NCI-H526 (cell line): ENCODE data around the gene GRIK5.
"Not testable (repeated sequence)": the region's sequence is repeated elsewhere in the genome, so short reads cannot be mapped to it uniquely, and the experiment has no call there.

Source experiments
- DNase-seq, 2 experiments: peaks; one replicate each; lab custom pipeline; 2025; lab: John Stamatoyannopoulos, UW

Gene GRIK5

GRCh38 chr19:42051166-42052115, 18.6 kb downstream of the GRIK5 start:
- DNase-seq: no peak

GRCh38 chr19:42048992-42049391, 21.0 kb downstream of the GRIK5 start:
- peak; percentile 28 to 65 for DNase-seq

- no peak for DNase-seq
These were observed 24.4 kb downstream of the GRIK5 start for GRCh38 chr19:42045575-42045974.

- DNase-seq: no peak
These were observed 27.4 kb downstream of the GRIK5 start for GRCh38 chr19:42042455-42043170.

- DNase-seq: not testable (repeated sequence)
These were observed 29.5 kb downstream of the GRIK5 start for GRCh38 chr19:42040491-42040890.

- no peak for DNase-seq
These were observed 30.0 kb downstream of the GRIK5 start for GRCh38 chr19:42040031-42040430.

GRCh38 chr19:42038666-42039065, 31.3 kb downstream of the GRIK5 start:
- DNase-seq: no peak

GRCh38 chr19:42037649-42038048, 32.4 kb downstream of the GRIK5 start:
- no peak for DNase-seq

- DNase-seq: peak; percentile 58 to 85
These were observed 35.2 kb downstream of the GRIK5 start for GRCh38 chr19:42034640-42035391.

- no peak for DNase-seq
These were observed 36.6 kb downstream of the GRIK5 start for GRCh38 chr19:42033413-42033812.

- DNase-seq: peak; percentile 98 to 99
These were observed 37.6 kb downstream of the GRIK5 start for GRCh38 chr19:42032431-42032830.

- DNase-seq: no peak
These were observed 39.2 kb downstream of the GRIK5 start for GRCh38 chr19:42030645-42031440.

- peak in 1 of 2 experiments; percentile 17 for DNase-seq
These were observed 41.4 kb downstream of the GRIK5 start for GRCh38 chr19:42028304-42029216.

- no peak for DNase-seq
These were observed 45.3 kb downstream of the GRIK5 start for GRCh38 chr19:42024622-42025111.

GRCh38 chr19:42023943-42024260, 46.1 kb downstream of the GRIK5 start:
- DNase-seq: no peak

GRCh38 chr19:42023121-42023942, 46.7 kb downstream of the GRIK5 start:
- peak in 1 of 2 experiments; percentile 60 for DNase-seq

GRCh38 chr19:42022616-42023015, 47.4 kb downstream of the GRIK5 start:
- DNase-seq: no peak

GRCh38 chr19:42021185-42021584, 48.8 kb downstream of the GRIK5 start:
- no peak for DNase-seq

- no peak for DNase-seq
These were observed 51.4 kb downstream of the GRIK5 start for GRCh38 chr19:42018503-42019193.
